ENCODE results near the gene GLRX5. TPM values are rescaled to one million over a fixed set of nuclear protein-coding genes. Genes with fewer than 3 reads are reported as not detected.

Gene GLRX5
- total RNA-seq, 2 experiments from 2014 or later = 30.4 to 34.5 TPM

DNA sequence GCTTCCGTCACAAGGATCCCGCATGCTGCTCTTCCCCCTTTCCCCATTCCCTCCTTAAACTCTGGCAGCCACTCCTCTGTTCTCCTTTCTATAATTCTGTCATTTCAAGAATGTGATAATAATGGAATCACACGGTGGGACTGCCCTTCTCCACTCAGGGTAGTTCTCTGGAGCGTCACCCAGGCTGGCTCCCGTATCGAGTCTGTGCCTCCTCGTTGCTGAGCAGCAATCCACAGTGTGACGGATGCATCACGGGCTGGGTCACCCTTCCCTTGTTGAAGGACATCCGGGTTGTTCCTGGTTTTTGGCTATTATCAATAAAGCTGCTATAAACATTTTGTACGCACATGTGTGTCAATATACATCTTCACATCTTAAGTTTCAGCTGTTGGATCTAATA lies 12.7 kb upstream of the GLRX5 start:
- Mint-ChIP-seq H3K27ac (peak overlapping the region; percentile 95), H3K4me3 (peak overlapping the region; percentile 67), H3K36me3 (ENCODE audit: low read depth) (peaks cover 8% of the 10 kb centered on the region), H3K27me3 (no peaks in the 10 kb centered on the region), H3K4me1 (peaks cover 92% of the 10 kb centered on the region), H3K9me3 (no peaks in the 10 kb centered on the region)
- DNase-seq = no peak
- ChIA-PET POLR2A (interaction anchor here (1.5 to 9.2 kb wide), 6 partner anchors 13 to 29 kb away, joined by 6 to 199 read pairs (median 27); partner anchors contain the start of gene GLRX5), CTCF (interaction anchor here (1.7 kb wide), 1 partner anchor 59 kb away, joined by 5 read pairs; no protein-coding TSS in a partner anchor)

GRCh38 chr14:95522556-95522955 lies 12.3 kb upstream of the GLRX5 start:
- no peaks in the 10 kb centered on the region for H3K9me3 Mint-ChIP-seq
- peaks cover 8% of the 10 kb centered on the region for H3K36me3 Mint-ChIP-seq (ENCODE audit: low read depth)
- peak overlapping the region; percentile 67 for H3K4me3 Mint-ChIP-seq
- H3K4me1 Mint-ChIP-seq = peaks cover 92% of the 10 kb centered on the region
- POLR2A ChIA-PET = interaction anchor here (1.0 to 9.2 kb wide), 9 partner anchors 8 to 43 kb away, joined by 3 to 199 read pairs (median 14); partner anchors contain the start of genes GLRX5 and SYNE3
- DNase-seq = no peak
- peak overlapping the region; percentile 95 for H3K27ac Mint-ChIP-seq
- CTCF ChIA-PET = interaction anchor here (0.6 to 2.4 kb wide), 8 partner anchors 11 to 80 kb away, joined by 3 to 16 read pairs (median 6); partner anchors contain the start of gene GLRX5
- H3K27me3 Mint-ChIP-seq = no peaks in the 10 kb centered on the region

DNA sequence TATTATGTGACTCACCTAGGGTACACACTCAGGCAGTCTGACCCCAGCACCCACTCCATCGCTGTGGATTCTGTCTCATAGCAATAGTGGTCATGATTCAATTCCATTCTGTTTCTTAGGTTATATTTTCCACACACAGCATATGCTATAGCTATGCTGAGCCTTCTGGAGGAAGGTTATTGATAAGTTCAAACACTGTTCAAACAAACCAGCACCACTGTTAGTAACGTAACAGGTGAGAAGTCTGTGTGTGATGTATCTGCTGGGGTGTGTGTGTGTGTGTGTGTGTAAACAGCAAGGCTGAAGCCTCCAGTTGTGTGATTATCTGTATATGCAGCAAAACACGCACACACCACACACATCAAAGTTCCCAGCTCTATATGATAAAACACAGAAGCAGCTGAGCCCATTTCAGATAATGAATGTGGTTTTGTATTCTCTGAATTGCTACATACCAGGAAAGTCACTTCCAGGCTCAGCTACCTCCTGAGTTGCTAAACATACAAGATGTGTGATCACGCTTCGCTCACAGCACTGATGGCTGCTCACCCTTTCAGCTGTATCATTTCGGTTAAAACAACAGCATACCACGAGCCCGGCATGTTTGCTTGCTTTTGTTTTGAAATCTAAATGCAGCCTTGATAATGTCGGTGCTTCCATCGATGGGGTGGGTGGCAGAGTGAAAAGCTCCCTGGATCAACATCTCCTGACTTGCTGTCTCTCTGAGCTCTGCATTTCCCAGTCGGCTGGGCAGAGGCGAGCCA lies 11.6 kb upstream of the GLRX5 start:
- ChIA-PET CTCF (interaction anchor here (0.5 to 7.4 kb wide), 12 partner anchors 7 to 1585 kb away, joined by 3 to 118 read pairs (median 6); partner anchors contain the start of genes GLRX5 and SYNE3), POLR2A (interaction anchor here (1.0 to 9.2 kb wide), 13 partner anchors 8 to 112 kb away, joined by 3 to 199 read pairs (median 9); partner anchors contain the start of genes GLRX5 and SYNE3)
- peak overlapping the region; percentile 67 for H3K4me3 Mint-ChIP-seq
- peaks cover 8% of the 10 kb centered on the region for H3K36me3 Mint-ChIP-seq (ENCODE audit: low read depth)
- DNase-seq = peak; percentile 61
- H3K9me3 Mint-ChIP-seq = no peaks in the 10 kb centered on the region
- no peaks in the 10 kb centered on the region for H3K27me3 Mint-ChIP-seq
- peak overlapping the region; percentile 95 for H3K27ac Mint-ChIP-seq
- H3K4me1 Mint-ChIP-seq = peaks cover 87% of the 10 kb centered on the region

DNA sequence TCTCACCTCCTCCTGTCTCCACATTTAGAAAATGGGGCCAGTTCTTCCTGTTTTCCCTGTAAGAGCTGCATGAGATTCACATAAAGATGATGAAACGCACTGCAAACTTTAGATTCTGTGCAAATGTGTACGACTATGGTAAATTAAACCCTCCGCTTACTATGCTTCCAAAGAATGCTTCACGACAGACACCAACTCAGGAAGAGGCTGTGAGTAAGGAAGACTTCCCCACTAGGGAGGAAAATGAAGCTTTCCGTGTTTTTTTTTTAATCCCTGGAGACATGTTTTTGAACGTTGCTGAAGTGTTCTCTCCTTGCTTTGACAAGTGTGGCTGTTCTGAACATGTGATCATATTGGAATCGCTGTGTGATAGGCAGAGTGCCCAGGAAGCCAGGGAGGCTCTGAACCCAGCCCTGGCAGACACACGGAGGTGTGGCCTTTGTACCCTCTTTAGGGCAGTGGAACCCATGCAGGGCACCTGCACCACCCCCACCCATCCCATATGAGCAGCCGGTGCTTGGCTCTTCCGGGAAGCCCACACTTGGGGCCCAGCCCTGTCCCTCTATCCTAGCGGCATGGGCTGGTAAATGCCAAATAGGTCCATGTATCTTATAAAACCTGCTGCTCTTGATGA lies 10.9 kb upstream of the GLRX5 start:
- H3K9me3 Mint-ChIP-seq = no peaks in the 10 kb centered on the region
- POLR2A ChIA-PET = interaction anchor here (1.0 to 9.2 kb wide), 12 partner anchors 9 to 113 kb away, joined by 3 to 199 read pairs (median 10); partner anchors contain the start of genes GLRX5 and SYNE3
- peaks cover 9% of the 10 kb centered on the region for H3K36me3 Mint-ChIP-seq (ENCODE audit: low read depth)
- peak overlapping the region; percentile 67 for H3K4me3 Mint-ChIP-seq
- CTCF ChIA-PET = interaction anchor here (0.5 to 7.4 kb wide), 10 partner anchors 8 to 1586 kb away, joined by 3 to 118 read pairs (median 6); partner anchors contain the start of genes GLRX5 and SYNE3
- peak; percentile 67 for DNase-seq
- no peaks in the 10 kb centered on the region for H3K27me3 Mint-ChIP-seq
- peaks cover 81% of the 10 kb centered on the region for H3K4me1 Mint-ChIP-seq
- peak overlapping the region; percentile 95 for H3K27ac Mint-ChIP-seq

DNA sequence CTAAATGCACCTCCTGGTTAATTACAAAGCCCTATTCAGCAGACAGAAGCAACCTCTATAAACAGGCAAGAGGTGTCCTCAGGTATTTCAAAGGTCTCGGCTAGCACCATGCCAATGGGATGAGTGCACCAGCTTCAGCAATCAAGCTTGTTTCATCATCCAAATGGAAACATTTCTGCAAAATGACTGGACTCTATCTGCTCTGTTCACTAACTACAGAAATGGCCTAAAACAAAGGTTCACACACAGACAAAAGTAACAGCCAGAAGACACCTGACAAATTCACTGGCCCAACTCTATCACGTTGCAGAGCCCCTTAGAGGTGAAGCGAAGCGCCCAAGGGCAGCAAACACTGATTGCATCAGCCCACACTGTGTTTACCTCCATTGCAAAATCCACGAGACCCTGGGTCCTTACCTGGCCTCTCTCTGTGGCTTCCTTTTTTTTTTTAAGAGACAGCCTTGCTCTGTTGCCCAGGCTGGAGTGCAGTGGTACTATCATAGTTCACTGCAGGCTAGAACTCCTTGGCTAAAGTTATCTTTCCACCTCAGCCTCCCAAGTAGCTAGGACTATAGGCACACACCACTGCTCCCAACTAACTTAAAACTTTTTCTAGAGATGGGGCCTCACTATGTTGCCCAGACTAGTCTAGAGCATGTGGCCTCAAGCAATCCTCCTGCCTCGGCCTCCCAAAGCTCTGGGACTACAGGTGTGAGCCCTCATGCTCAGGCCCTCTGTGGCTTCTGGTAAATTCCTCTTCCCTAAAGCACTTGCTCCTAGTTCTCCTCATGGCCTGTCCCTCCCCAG lies 9.9 kb upstream of the GLRX5 start:
- Mint-ChIP-seq H3K4me3 (no peak overlapping the region), H3K4me1 (peaks cover 78% of the 10 kb centered on the region), H3K9me3 (no peaks in the 10 kb centered on the region), H3K27ac (peak overlapping the region; percentile 95), H3K27me3 (no peaks in the 10 kb centered on the region), H3K36me3 (ENCODE audit: low read depth) (peaks cover 12% of the 10 kb centered on the region)
- DNase-seq = no peak
- ChIA-PET POLR2A (interaction anchor here (1.6 to 9.2 kb wide), 8 partner anchors 10 to 81 kb away, joined by 4 to 199 read pairs (median 24); partner anchors contain the start of genes GLRX5 and SYNE3), CTCF (interaction anchor here (1.2 to 7.4 kb wide), 6 partner anchors 9 to 83 kb away, joined by 3 to 118 read pairs (median 11); partner anchors contain the start of gene SYNE3)

DNA sequence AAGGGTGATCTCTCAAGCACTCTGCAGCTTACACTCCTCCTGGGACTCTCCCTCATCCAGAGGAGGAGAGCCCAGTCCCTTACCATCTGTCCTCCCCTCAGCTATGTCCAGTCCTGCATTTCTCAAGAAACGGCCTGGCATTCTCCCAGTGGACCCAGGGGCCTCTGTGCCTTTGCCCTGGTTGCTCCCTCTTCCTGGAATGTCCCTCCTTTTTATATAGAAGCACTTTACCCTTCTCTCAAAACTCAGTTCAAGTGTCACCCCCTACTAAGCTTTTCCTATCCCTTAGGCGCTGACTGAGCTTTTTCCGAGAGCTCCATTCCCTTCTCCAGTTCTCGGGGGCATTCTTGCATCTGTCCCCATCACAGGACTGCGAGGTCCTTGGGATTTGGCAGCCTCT lies 8.9 kb upstream of the GLRX5 start:
- H3K4me3 Mint-ChIP-seq = no peak overlapping the region
- H3K27me3 Mint-ChIP-seq = no peaks in the 10 kb centered on the region
- H3K36me3 Mint-ChIP-seq (ENCODE audit: low read depth) = peaks cover 14% of the 10 kb centered on the region
- DNase-seq = no peak
- ChIA-PET CTCF (interaction anchor here (1.0 to 7.4 kb wide), 12 partner anchors 10 to 84 kb away, joined by 3 to 118 read pairs (median 17); partner anchors contain the start of gene SYNE3), POLR2A (interaction anchor here (2.1 to 9.2 kb wide), 6 partner anchors 7 to 82 kb away, joined by 13 to 199 read pairs (median 26); partner anchors contain the start of genes GLRX5 and SYNE3)
- H3K4me1 Mint-ChIP-seq = peaks cover 82% of the 10 kb centered on the region
- H3K27ac Mint-ChIP-seq = peak overlapping the region; percentile 95
- no peaks in the 10 kb centered on the region for H3K9me3 Mint-ChIP-seq

GRCh38 chr14:95526483-95527386 lies 8.1 kb upstream of the GLRX5 start:
- peaks cover 14% of the 10 kb centered on the region for H3K36me3 Mint-ChIP-seq (ENCODE audit: low read depth)
- H3K27ac Mint-ChIP-seq = peak overlapping the region; percentile 95
- H3K9me3 Mint-ChIP-seq = no peaks in the 10 kb centered on the region
- H3K4me3 Mint-ChIP-seq = no peak overlapping the region
- CTCF ChIA-PET = interaction anchor here (0.8 to 7.4 kb wide), 26 partner anchors 10 to 99 kb away, joined by 3 to 118 read pairs (median 7); partner anchors contain the start of gene SYNE3
- POLR2A ChIA-PET = interaction anchor here (0.7 to 9.2 kb wide), 8 partner anchors 8 to 83 kb away, joined by 3 to 199 read pairs (median 16); partner anchors contain the start of genes GLRX5 and SYNE3
- H3K27me3 Mint-ChIP-seq = no peaks in the 10 kb centered on the region
- DNase-seq = no peak
- H3K4me1 Mint-ChIP-seq = peaks cover 83% of the 10 kb centered on the region

DNA sequence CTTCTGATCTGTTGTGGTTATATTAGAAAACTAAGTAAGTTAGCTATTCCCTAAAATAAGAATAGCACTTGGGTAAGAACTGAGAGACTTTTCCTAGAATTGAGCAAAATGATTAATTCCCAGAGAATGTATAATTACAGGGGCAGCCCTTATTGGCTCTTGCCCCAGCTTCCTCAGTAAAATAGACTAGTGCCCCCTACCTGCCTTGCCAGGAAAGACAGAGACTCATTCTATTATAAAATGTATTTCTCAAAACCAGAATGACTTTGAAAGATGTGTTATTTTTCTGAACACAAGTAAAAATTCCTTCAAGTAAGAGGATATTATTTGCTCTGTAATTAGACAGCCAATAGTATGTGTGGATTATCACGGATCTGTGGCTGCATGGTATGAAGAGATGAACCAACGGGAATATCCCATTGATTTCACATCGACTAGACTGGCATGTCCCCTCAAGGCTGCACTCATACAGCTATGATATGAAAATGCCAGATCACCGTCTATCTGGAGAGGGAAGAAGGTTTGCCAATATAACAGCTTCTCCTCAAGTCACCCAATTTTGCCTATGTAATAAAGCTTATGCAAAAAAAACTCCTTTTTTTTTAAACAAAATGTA lies 7.4 kb upstream of the GLRX5 start:
- ChIA-PET CTCF (interaction anchor here (0.6 to 7.4 kb wide), 27 partner anchors 10 to 1599 kb away, joined by 3 to 118 read pairs (median 7); partner anchors contain the start of gene SYNE3), POLR2A (interaction anchor here (0.7 to 4.1 kb wide), 8 partner anchors 9 to 84 kb away, joined by 3 to 29 read pairs (median 8); partner anchors contain the start of gene SYNE3)
- peak; percentile 58 for DNase-seq
- Mint-ChIP-seq H3K4me1 (peaks cover 82% of the 10 kb centered on the region), H3K36me3 (ENCODE audit: low read depth) (peaks cover 11% of the 10 kb centered on the region), H3K4me3 (no peak overlapping the region), H3K27ac (peak overlapping the region; percentile 70), H3K27me3 (no peaks in the 10 kb centered on the region), H3K9me3 (no peaks in the 10 kb centered on the region)

GRCh38 chr14:95529216-95529615 lies 5.6 kb upstream of the GLRX5 start:
- POLR2A ChIA-PET = interaction anchor here (0.9 to 4.1 kb wide), 3 partner anchors 9 to 86 kb away, joined by 3 to 23 read pairs (median 3); no protein-coding TSS in a partner anchor
- Mint-ChIP-seq H3K4me1 (peaks cover 75% of the 10 kb centered on the region), H3K4me3 (no peak overlapping the region), H3K36me3 (ENCODE audit: low read depth) (peaks cover 16% of the 10 kb centered on the region), H3K27ac (peak overlapping the region; percentile 36), H3K9me3 (no peaks in the 10 kb centered on the region), H3K27me3 (no peaks in the 10 kb centered on the region)
- CTCF ChIA-PET = interaction anchor here (7.4 kb wide), 1 partner anchor 13 kb away, joined by 118 read pairs; the partner anchor contains the start of gene SYNE3
- DNase-seq = no peak

DNA sequence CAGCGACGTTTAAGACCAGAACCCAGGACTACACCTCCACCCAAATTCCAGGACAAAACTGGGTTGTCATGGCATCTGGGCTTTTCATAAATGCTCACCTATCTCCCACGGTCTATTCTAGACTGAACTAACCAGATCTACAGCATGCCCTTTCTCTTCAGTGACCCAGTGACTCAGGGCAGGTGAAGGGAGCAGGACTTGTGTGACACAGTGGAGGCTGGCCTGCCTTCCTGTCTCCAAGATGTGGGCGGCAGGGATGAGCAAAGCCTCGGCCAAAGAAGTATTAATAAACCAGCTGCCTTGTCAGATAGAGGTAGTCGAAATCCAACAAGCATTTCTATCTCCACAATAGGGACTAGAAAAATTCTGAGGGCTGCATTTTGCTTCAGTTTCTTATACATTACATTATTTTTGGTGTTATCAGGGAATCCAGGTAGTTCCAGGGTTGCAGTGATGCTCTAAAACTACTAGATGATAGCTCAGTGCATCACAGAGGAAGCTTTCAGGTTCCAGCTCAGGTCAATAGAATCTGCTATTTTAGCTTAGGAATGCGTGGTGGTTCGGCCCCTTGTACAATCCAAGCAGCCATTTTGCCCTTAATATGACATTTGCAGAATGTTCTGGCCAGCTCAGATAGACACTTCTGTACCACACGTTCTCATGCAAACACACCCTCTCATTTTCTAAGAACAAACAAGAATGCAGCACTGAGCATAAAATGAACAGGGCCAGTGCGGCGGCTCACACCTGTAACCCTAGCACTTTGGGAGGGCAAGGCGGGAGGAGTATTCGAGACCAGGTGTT lies 4.2 kb upstream of the GLRX5 start:
- H3K4me3 Mint-ChIP-seq = no peak overlapping the region
- DNase-seq = no peak
- peak overlapping the region; percentile 47 for H3K27ac Mint-ChIP-seq
- H3K36me3 Mint-ChIP-seq (ENCODE audit: low read depth) = peaks cover 20% of the 10 kb centered on the region
- CTCF ChIA-PET = interaction anchor here (0.9 to 2.2 kb wide), 5 partner anchors 10 to 88 kb away, joined by 3 to 11 read pairs (median 4); no protein-coding TSS in a partner anchor
- POLR2A ChIA-PET = interaction anchor here (1.4 to 6.8 kb wide), 2 partner anchors 16 to 26 kb away, joined by 5 to 99 read pairs; partner anchors contain the start of gene SYNE3
- no peaks in the 10 kb centered on the region for H3K9me3 Mint-ChIP-seq
- H3K27me3 Mint-ChIP-seq = no peaks in the 10 kb centered on the region
- H3K4me1 Mint-ChIP-seq = peaks cover 63% of the 10 kb centered on the region

All from activated CD4-positive, alpha-beta memory T cell treated with anti-CD3 and anti-CD28 coated beads, Interleukin-2, amount 10 ng/mL, durations not matched to agents 7 days and 5 days (primary cell).